GM12872 (cell line): ENCODE results near the gene IL32.

Experiments
- CTCF ChIP-seq: IDR thresholded peaks from 3 replicates; pipeline ENCODE4 v1.5.1; 2011; ENCODE audit warnings: low read depth, mild to moderate bottlenecking, low read length, moderate library complexity; ENCODE audit not compliant: insufficient read depth

IL32 gene

GRCh38 chr16:3029491-3030221, 35.8 kb upstream of the IL32 start:
- no peak for TF ChIP-seq CTCF

DNA sequence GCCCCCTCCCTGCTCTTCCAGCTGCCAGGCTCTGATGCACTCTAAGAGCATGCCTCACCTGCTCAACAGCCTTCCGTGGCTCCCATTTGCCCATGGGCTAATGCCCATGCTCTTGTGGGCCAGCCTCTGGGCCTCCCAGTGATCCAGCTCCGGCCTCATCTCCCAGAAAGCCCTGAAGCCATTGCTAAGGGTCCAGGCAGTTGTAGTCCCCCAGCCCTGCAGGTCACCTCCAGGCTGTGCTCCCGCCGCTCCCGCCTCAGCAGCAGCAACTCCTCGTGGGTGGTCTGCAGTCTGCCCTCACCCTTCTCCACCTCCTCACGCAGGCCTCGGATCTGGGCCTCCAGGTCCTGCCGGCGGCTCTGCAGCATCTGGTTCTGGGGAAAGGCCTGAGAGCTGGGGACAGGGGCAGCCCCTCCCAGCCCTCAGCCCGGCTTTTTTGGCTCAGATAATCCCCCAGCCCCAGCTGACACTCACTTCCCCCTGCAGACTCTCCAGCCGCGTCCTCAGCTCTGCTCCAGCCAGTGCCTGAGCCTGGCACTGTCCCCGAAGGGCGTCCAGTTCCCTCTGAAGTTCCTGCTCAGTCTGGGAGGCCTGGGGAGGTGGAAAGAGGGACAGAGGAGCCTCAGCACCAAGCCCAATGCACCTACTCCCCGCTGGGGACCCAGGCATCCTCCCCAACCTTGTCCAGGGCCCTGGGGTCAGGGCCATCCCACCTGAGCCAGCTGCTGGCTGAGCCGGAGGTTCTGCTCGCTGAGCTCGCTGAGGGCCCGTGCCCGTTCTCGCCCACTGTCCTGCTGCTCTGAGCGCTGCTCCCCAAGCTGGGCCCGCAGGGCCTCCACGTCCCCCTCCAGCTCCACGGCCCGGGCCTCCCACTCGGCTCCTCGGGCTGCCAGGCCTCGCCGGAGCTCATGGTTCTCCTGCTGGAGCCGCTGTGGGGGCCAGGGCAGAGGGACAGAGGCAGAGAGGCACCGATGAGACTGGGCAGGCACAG, 34.9 kb upstream of the IL32 start:
- no peak for TF ChIP-seq CTCF

GRCh38 chr16:3032624-3033023, 32.8 kb upstream of the IL32 start:
- no peak for TF ChIP-seq CTCF

DNA sequence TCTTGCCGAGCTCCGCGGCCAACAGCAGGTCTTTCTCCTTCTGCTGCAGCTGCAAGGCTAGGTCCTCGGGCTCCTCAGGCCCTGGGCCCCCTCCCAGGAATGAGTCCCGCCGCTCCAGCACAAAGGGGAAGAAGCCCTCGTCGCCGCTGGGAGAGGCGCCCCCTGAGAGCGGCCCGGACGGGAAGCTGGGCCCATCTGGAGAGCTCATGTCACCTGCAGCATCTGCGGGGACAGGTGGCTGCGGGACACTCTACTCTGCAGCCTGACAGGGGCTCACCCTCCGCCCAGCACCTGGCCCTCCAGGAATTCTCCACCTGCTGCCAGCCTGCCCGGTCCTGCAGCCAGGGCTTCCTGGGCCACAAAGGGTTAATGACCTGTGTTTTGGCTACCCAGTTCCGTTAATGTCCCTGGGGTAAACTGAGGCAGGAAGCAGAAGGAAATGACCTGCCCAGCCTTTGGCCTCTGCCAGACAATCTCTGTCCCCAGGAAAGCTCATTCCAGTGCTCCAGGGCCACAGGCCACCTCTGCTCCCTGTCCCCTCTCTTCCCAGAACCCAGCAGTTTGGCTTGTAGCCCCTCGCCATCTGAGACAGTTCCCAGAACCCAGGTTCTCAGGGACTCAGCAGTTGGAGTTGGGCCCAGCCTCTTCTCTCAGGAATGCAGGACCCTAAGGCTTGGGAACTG, 30.0 kb upstream of the IL32 start:
- TF ChIP-seq CTCF, result no peak

DNA sequence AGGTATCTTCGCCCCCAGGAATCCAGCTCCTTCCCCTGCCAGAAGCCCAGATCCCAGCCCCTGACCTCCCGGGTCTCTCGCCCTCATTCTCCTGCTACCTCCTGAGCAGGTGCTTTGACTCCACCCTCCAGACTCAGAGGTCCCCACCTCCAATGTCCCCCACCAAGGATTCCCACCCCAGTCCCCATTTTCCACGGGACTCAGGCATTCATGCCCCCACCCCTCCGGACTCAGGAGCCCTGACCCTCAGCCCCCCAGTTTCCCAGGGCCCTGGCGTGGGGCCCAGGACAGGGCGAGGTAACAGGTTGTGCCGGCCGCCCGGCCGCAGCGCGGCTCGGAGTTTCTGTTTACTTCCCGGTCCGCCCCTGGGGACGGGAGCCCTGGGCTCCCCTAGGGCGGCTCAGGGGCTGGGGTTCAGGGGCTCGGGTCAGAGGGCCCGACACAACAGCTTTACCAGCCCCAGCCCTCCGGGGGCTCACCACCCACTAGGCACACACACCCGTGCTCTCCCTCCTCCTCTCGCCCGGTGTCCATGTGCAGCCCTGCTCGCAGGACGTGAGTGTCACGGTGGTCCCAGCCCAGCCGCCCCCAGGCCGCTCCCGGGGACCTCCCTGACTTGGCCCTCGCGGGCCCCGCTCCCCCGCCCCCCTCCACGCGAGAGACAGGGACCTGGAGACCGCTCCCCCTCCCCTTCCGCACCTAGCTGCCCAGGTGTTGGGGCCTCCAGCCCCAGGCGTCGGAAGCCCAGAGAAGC, 29.3 kb upstream of the IL32 start:
- no peak for TF ChIP-seq CTCF

DNA sequence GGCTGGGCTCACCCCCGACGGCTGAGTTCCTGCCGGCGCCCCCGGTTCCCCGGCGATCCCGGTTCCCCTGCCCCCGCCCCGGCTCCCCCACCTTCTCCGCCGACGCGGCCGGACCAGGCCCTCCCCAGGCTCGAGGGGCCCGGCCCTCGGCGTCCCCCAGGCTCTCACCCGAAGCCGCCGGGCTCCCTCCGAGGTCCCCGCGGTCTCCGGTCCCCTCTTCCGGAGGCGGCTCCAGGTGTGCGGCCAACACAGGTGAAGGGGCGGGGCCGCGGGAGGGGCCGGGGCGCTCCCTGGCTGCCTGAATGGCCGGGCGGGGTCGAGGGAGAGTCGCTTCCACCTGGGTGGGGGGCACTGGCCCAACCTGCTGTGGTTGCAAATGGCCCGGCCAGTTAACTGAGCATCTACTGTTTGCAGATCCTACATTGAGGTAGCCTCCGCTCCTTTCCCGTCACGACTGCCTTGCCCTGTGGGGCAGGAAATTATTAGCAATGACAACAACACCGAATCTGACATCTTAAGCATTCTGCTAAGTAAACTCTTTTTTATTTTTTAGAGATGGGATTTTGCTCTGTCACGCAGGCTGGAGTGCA, 28.6 kb upstream of the IL32 start, which contains the start of gene BICDL2:
Gene BICDL2 (minus strand): TSS at position 219 of the 590 bp plus-strand sequence. CDS start 1,448 bp downstream, outside the sequence.
- TF ChIP-seq CTCF, result no peak
